Gastroesophageal sphincter (tissue), 4 donors: ENCODE measurements around the gene PSMD8. TPM values are rescaled to one million over a fixed set of nuclear protein-coding genes. Genes with fewer than 3 reads are reported as not detected.

Experiments used
- ATAC-seq: fragments of 150-250 bp; one replicate; pipeline ENCODE4 v1.9.1; 2016; ENCODE audit warnings: mild to moderate bottlenecking, moderate library complexity
- H3K27ac ChIP-seq, 4 donors: fragments of 200-600 bp; sonication (generic) in 3 of 4; 1 replicate in 3 of 4; 2 replicates in 1 of 4; pipeline ENCODE4 v1.5.1; 2016 to 2019
- H3K27me3 ChIP-seq: fragments of 200-600 bp; sonication (generic); one replicate; pipeline ENCODE4 v1.5.1; 2019
- H3K36me3 ChIP-seq, 2 donors: fragments of 200-600 bp; sonication (generic); one replicate each; pipeline ENCODE4 v1.5.1; 2019; ENCODE audit warnings: control low read depth in 1 of 2
- H3K4me1 ChIP-seq, 3 donors: fragments of 200-600 bp; sonication (generic); 1 replicate in 2 of 3; 2 replicates in 1 of 3; pipeline ENCODE4 v1.5.1; 2016 to 2019; ENCODE audit warnings: control low read depth in 2 of 3
- H3K4me3 ChIP-seq, 2 donors: fragments of 200-600 bp; sonication (generic); one replicate each; pipeline ENCODE4 v1.5.1; 2019; ENCODE audit warnings: mild to moderate bottlenecking in 1 of 2, moderate library complexity in 1 of 2
- H3K9me3 ChIP-seq, 3 donors: fragments of 200-600 bp; sonication (generic); one replicate each; pipeline ENCODE4 v1.5.1; 2017 to 2019; ENCODE audit warnings: control low read depth in 2 of 3
- CTCF ChIP-seq, 4 experiments: fragments of 200-600 bp in 2 of 4; fragments of 450-650 bp in 2 of 4; sonication (generic) in 1 of 4; IDR thresholded peaks; one replicate each; pipeline ENCODE4 v1.5.1; 2017 to 2019; ENCODE audit warnings: antibody characterized with exemption in 4 of 4, mild to moderate bottlenecking in 2 of 4, moderate library complexity in 2 of 4
- EP300 ChIP-seq: sonication (generic); formaldehyde crosslinking; IDR thresholded peaks from one replicate; pipeline ENCODE4 v1.6.1; 2017; ENCODE audit warnings: antibody characterized with exemption, mild to moderate bottlenecking
- POLR2A ChIP-seq, 2 donors: fragments of 450-650 bp; IDR thresholded peaks; one replicate each; pipeline ENCODE4 v1.6.1; 2017; ENCODE audit warnings: antibody characterized with exemption in 2 of 2, mild to moderate bottlenecking in 2 of 2, moderate library complexity in 1 of 2
- POLR2AphosphoS5 ChIP-seq: sonication (generic); formaldehyde crosslinking; IDR thresholded peaks from one replicate; pipeline ENCODE4 v1.6.1; 2017; ENCODE audit warnings: antibody characterized with exemption
- WGBS, 2 donors: methylation state at CpG; one replicate each; pipeline ENCODE4 v1.1.5; 2018; ENCODE audit warnings: low coverage in 1 of 2; 5-methylcytosine and 5-hydroxymethylcytosine counted together
- total RNA-seq, 4 donors: library from RNA; depleted of rRNA; stranded (reverse); fragments of >200 nt; gene quantifications; one replicate each; pipeline ENCODE4 v1.1.0, GENCODE V29; 2016

PSMD8 gene
- total RNA-seq, 4 donors from 2014 or later, result 161 to 208 (median 171) TPM

- TF ChIP-seq CTCF (IDR thresholded peaks at IDR 0.05), result no peak
- no peak for TF ChIP-seq EP300
- no peak for TF ChIP-seq POLR2A (IDR thresholded peaks at IDR 0.05)
- TF ChIP-seq POLR2AphosphoS5, result no peak
- H3K36me3 ChIP-seq, result no peaks in the 10 kb centered on the region
Observed at GRCh38 chr19:38420935-38421334, 46.6 kb downstream of the PSMD8 start.

GRCh38 chr19:38421856-38422255 is 47.5 kb downstream of the PSMD8 start:
- Histone ChIP-seq H3K27ac (no peak overlapping the region), H3K27me3 (peaks cover 90% of the 10 kb centered on the region), H3K36me3 (no peaks in the 10 kb centered on the region), H3K4me3 (no peak overlapping the region), H3K9me3 (no peaks in the 10 kb centered on the region), H3K4me1 (peaks cover 0 to 11% (median 7%) of the 10 kb centered on the region in 3 donors)
- no peak for TF ChIP-seq POLR2AphosphoS5
- 61 to 73% methylated on average over 5 to 6 of the region's 14 CpGs for WGBS, 2 donors
- ATAC-seq, result no peak

More at GRCh38 chr19:38420935-38421334, 46.6 kb downstream of the PSMD8 start:
- H3K4me3 ChIP-seq, result no peak overlapping the region
- no peaks in the 10 kb centered on the region for H3K9me3 ChIP-seq
- H3K27me3 ChIP-seq, result peaks cover 91% of the 10 kb centered on the region
- ATAC-seq, result no peak
- H3K27ac ChIP-seq, result no peak overlapping the region
- peaks cover 0 to 11% (median 7%) of the 10 kb centered on the region in 3 donors for H3K4me1 ChIP-seq
- no CpG with 5 or more reads among the region's 9 CpGs for WGBS, 2 donors

- no peak overlapping the region for H3K4me3 ChIP-seq
- peaks cover 0 to 10% (median 7%) of the 10 kb centered on the region in 3 donors for H3K4me1 ChIP-seq
- H3K9me3 ChIP-seq, result no peaks in the 10 kb centered on the region
- no peaks in the 10 kb centered on the region for H3K36me3 ChIP-seq
- no peak overlapping the region for H3K27ac ChIP-seq
- no peak for ATAC-seq
- TF ChIP-seq POLR2A (IDR thresholded peaks at IDR 0.05) (no peak), POLR2AphosphoS5 (no peak), CTCF (IDR thresholded peaks at IDR 0.05) (no peak), EP300 (no peak)
- WGBS, 2 donors, result 65 to 75% methylated on average over 2 of the region's 7 CpGs
- peaks cover 88% of the 10 kb centered on the region for H3K27me3 ChIP-seq
Observed at GRCh38 chr19:38422438-38422837, 48.1 kb downstream of the PSMD8 start.

GRCh38 chr19:38424272-38424671 is 49.9 kb downstream of the PSMD8 start:
- 95% methylated on average over 4 of the region's 5 CpGs; no CpG with 5 or more reads in 1 of the 2 donors for WGBS, 2 donors
- no peaks in the 10 kb centered on the region for H3K4me1 ChIP-seq

GRCh38 chr19:38425222-38425809 is 50.9 kb downstream of the PSMD8 start:
- H3K27ac ChIP-seq, result peak overlapping the region in 1 of 4 donors; percentile 13
- no peaks in the 10 kb centered on the region for H3K4me1 ChIP-seq
- 0 to 67% methylated on average over 1 to 4 of the region's 7 CpGs for WGBS, 2 donors
- ATAC-seq, result no peak
- peaks cover 65% of the 10 kb centered on the region for H3K27me3 ChIP-seq
- H3K9me3 ChIP-seq, result no peaks in the 10 kb centered on the region
- no peak for TF ChIP-seq EP300
- no peak for TF ChIP-seq CTCF (IDR thresholded peaks at IDR 0.05)
- no peak for TF ChIP-seq POLR2AphosphoS5
- TF ChIP-seq POLR2A (IDR thresholded peaks at IDR 0.05), result no peak
- no peaks in the 10 kb centered on the region for H3K36me3 ChIP-seq
- H3K4me3 ChIP-seq, result peak overlapping the region in 1 of 2 donors; percentile 36

More at GRCh38 chr19:38424272-38424671, 49.9 kb downstream of the PSMD8 start:
- no peak for ATAC-seq
- Histone ChIP-seq H3K27me3 (peaks cover 74% of the 10 kb centered on the region), H3K27ac (no peak overlapping the region), H3K36me3 (no peaks in the 10 kb centered on the region), H3K9me3 (no peaks in the 10 kb centered on the region), H3K4me3 (no peak overlapping the region)
- no peak for TF ChIP-seq EP300
- TF ChIP-seq POLR2AphosphoS5, result no peak
- no peak for TF ChIP-seq CTCF (IDR thresholded peaks at IDR 0.05)
- TF ChIP-seq POLR2A (IDR thresholded peaks at IDR 0.05), result no peak
